Stimulated activated CD8-positive, alpha-beta memory T cell treated with anti-CD3 and anti-CD28 coated beads, Interleukin-12 subunit alpha, Interleukin-12 subunit beta, amount 100 ng/mL, for 24 hours (primary cell): ENCODE results near the gene BPIFB1.

Experiments used
- DNase-seq: peaks from one replicate; pipeline ENCODE4 v3.0.0-alpha.2; 2020; ENCODE audit errors: extremely low read depth

BPIFB1 gene

DNA sequence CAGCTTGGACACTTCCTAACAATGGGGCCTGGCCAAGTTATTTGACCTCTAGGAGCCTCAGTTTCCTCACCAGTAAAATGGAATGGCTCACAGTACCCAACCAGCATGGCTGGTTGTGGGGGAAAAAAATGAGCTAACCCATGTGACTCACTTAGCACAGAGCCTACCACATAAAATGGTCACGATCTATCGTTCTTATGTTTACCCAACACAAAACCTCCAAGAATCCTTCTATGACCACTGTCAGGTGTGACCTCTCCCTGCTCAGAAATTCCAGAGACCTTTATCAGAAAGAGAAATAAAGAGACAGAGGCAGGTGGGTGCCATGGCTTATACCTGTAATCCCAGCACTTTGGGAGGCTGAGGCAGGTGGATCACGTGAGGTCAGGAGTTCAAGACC lies 39.4 kb downstream of the BPIFB1 start:
- DNase-seq = no peak

DNA sequence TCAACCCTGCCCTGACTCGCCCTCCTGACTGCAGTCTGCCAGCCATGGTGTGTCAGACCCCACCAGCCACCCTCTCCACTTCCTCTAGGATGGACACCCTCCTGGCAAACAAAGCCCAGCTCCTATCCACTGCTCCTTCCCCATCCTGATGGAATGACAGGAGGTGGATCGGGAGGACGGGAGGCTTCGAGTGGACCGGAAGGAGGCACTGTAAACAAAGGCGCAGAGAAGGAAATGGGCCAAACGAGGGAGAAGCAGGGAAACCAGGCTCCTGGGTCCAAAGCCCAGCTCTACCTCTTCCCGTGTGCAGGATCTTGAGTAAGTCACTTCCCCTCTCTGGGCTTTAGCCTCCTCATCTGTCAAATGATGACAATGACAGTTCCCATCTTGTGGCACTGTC lies 40.2 kb downstream of the BPIFB1 start:
- no peak for DNase-seq

DNA sequence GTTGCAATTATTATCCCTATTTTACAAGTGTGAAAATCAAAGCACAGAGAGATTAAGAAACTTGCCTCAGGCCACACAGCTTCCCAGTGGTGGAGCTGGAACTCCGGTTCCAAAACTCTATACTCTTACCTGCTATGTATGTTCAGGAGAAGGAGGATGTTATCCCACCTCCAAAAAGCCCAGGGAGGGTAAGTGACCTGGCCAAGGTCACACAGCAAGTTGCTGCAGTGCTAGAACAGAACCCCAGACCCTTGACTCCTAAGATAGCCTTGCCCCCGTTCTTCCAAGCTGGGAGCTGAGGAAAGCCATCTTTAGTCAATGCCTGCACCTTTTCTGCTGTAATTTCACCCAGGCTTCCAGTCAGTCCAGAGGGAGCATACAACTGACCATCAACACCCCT lies 42.3 kb downstream of the BPIFB1 start:
- DNase-seq = no peak

DNA sequence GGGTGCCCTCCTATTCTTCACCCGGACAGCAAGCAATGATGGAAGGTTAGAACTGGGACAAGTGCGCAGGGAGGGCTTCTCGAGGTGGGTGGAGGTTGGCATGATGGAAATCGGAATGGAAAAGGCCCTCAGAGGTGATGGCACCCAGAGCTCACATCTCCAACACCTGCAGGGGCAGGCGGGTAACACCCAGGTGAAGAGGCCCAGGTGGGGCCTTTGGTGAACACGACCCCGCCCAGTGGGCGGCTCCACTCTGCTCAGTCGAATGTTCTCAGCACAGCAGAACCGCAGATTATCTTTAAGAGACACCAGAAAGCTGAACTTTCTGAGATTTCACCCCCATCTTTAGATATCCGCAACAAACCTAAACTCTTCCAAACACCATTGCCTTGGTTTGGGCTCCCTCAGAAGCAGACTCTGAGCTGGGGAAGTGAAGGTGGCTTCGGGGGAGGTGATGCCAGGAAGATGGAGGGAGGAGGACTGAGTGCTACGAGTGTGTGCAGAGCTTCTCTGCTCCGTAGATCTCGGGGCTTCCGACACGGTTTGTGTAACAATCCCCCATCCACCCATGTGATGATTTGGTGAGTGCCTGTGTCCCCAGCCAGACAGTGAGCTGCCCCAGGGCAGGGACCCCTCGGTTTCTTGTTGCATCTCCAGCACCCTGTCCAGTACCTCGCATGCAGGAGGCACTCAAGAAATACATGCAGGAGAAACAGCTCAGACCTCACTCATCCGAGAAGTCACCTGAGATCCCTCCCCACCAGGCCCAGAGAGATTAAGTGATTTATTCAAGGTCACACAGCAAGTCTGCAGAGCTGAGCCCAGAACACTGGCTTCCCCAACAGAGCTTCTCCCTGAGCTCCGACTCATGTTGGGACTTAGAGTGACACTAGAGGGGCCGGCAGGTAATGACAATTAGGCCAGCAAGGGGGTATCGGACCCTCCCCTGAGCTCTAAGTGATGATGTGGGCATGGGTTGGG lies 45.4 kb downstream of the BPIFB1 start:
- no peak for DNase-seq

- no peak for DNase-seq
Measured at GRCh38 chr20:33332905-33333456, 50.0 kb downstream of the BPIFB1 start.

- no peak for DNase-seq
Measured at GRCh38 chr20:33333616-33334015, 50.6 kb downstream of the BPIFB1 start.

DNA sequence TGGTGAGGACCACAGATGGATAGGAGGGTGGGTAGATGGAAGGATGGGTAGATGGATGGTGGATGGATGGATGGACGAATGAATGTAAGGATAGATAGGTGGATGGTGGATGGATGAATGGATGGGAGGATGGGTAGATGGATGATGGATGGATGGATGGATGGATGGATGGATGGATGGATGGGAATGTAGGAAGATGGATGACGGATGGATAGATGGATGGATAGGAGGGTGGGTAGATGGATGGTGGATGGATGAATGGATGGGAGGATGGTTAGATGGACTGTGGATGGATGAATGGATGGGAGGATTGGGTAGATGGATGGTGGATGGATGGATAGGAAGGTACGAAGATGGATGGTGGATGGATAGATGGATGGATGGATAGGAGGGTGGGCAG lies 51.1 kb downstream of the BPIFB1 start:
- DNase-seq = no peak

DNA sequence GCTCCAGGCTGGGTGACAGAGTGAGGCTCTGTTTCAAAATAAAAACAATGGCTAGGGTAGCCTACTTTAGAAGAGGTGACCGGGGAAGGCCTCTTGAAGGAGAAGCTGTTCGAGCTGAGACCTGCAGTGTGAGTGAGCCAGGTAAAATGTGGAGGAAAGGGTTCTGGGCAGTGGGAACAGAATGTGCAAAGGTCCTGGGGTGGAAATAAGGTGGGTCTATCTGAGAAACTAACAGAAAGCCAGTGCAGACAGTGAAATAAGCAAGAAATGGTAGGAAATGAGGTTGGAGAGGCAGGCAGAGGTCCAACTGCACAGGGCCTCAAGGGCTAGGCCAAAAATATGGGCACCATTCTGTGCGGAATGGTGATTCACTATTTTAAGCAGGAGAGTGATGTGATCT lies 53.4 kb downstream of the BPIFB1 start:
- no peak for DNase-seq

GRCh38 chr20:33337119-33337518 lies 54.1 kb downstream of the BPIFB1 start:
- DNase-seq = no peak

- DNase-seq = no peak
Measured at GRCh38 chr20:33337531-33338165, 54.6 kb downstream of the BPIFB1 start.

DNA sequence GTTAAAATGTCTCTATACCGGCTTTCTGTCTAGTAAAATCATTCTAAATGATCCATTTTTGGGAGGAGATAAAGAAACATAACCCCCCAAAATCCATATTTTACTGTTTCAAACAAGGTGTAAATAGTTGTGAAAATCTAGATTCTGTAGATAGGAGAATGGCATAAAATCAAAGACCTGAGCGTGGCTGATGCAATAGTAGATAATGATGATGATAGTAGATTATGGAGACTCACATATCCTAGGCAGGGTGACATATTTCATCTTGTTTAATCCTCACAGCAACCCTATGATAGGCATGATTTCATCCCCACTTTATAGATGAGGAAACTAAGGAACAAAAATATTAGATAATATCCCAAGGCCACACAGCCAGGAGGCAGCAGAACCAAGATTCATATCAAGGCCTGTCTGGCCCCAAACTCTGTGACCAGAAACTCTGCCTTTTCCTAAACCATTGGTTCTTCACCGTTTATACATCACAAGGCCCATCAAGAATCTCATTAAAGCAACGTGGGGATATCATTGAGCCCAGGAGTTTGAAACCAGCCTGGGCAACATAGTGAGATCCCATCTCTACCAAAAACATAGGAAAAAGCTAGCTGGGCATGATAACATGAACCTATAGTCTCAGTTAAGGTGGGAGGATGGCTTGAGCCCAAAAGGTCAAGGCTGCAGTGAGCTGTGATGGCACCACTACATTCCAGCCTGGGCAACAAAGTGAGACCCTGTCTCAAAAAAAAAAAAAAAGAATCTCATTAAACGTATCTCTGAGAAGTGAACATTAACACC lies 55.6 kb downstream of the BPIFB1 start:
- DNase-seq = no peak

GRCh38 chr20:33339515-33340058 lies 56.6 kb downstream of the BPIFB1 start:
- no peak for DNase-seq

GRCh38 chr20:33343521-33343920 lies 60.5 kb downstream of the BPIFB1 start:
- no peak for DNase-seq

DNA sequence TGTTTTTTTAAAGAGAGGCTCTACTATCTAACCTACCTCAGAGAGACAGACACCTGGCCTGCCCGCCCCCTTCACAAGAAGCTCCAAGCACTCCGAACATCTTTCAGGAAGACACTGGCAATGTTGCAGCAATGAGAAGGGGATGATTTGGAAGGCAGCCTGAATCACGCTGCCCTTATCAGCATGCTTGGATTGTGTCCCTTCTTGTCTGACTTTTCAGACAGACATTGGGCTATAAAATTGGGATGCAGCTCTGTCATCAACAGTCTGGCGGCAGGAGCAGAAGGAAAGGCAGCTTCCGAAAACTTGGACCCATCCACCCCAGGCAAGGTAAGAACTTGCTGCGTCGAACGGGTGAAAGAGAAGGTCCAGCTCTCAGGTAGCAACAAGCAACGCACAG lies 62.3 kb downstream of the BPIFB1 start:
- no peak for DNase-seq

DNA sequence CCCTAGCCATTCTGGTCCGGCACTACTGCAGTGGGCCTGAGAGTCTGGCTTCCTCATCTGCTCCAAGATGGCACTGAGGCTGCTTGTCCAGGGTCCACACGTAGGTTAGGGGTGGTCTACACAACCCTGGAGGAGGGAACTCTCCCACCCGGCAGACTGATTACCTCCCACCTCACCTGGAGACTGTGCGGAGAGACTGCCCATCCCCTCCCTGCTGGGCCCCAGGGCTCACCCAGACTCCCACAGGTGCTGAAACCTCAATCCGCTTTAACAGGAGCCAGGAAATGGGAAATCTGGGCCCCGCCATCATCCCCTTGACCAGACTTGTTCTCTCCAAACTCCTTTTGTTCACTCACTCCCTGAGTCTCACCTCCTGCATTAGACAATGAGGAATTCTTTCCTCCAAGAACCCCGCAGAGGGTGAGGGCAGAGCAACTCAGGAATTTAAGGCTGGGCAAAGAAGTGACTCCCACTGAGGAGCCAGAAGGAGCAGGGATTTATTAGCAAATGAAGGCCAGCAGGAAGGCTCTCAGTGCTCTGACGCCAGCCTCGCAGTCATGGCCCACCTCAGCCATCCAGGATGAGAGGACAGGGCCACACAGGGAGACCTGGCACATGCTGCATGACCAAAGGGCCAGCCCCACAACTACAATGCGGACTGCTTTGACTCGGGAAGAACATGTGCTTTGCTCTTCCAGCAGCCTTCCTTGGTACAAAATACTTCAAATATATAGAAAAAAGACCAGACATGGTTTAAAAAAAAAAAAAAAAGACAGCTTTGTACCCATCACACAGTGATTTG lies 65.3 kb downstream of the BPIFB1 start:
- no peak for DNase-seq

DNA sequence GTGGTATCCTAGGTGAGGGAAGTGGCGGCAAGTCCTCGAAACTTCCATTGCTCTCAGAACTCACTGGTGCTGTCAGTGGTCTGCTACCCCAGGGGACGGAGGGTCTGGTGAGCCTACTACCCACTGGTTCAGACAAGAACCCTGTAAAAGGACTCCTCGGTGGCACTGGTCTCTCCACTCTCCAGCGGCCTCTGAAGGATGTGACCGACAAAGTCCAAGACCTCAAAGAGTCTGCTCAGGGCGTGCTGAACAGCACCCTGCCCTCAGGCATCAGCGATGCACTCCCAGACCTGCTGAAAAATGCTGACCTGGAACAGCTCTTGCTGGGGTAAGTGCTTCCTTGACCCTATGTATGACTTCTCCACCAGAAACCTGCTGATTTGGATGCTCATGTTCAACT lies 66.5 kb downstream of the BPIFB1 start:
- DNase-seq = no peak

DNA sequence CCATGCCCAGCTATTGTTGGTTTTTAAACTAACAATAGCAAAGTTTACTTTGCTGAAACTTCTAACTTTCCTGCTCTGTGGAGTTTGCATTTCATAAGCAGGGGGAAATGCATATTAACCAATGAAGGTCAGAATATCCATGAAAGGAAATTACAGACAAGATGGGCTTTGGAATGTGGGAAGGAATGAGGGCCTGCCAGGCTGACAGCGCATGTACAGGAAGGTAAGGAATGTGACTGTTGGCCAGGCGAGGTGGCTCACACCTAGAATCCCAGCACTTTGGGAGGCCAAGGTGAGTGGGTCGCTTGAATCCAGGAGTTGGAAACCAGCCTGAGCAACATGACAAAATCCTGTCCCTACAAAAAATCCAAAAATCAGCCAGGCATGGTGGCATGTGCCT lies 68.7 kb downstream of the BPIFB1 start:
- DNase-seq = no peak

- DNase-seq = no peak
Measured at GRCh38 chr20:33352258-33353012, 69.4 kb downstream of the BPIFB1 start.

DNA sequence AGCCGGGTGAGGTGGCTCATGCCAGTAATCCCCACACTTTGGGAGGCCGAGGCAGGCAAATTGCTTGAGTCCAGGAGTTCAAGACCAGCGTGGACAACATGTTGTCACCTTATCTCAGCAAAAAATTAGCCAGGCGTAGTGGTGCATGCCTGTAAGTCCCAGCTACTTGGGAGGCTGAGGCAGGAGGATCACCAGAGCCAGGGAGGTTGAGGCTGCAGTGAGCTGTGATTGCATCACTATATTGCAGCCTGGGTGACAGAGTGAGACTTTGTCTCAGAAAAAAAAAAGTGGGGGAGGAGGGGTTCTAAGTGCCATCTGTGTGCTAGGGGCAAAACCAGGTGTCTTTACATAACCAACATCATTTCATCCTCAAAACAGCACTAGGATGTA lies 70.0 kb downstream of the BPIFB1 start:
- DNase-seq = no peak
